Nephron (organoid): ENCODE data around the gene MEPCE.
"Not testable (repeated sequence)": the region's sequence is repeated elsewhere in the genome, so short reads cannot be mapped to it uniquely, and the experiment has no call there.

Source experiments
- H3K27ac Mint-ChIP-seq, 3 experiments: 2 replicates each; pipeline ENCODE4 v1.8.0; 2020; ENCODE audit warnings: mixed read lengths in 3 of 3, mild to moderate bottlenecking in 2 of 3, moderate library complexity in 1 of 3
- H3K27me3 Mint-ChIP-seq: 2 replicates; pipeline ENCODE4 v1.8.0; 2021; ENCODE audit warnings: low read depth, mild to moderate bottlenecking, moderate library complexity, mixed read lengths
- H3K36me3 Mint-ChIP-seq: 2 replicates; pipeline ENCODE4 v1.8.0; 2020; ENCODE audit warnings: low read depth, mixed read lengths
- H3K4me1 Mint-ChIP-seq: 2 replicates; pipeline ENCODE4 v1.8.0; 2020; ENCODE audit warnings: mixed read lengths
- H3K4me3 Mint-ChIP-seq, 3 experiments: 2 replicates each; pipeline ENCODE4 v1.8.0; 2020; ENCODE audit warnings: mild to moderate bottlenecking in 3 of 3, mixed read lengths in 3 of 3, moderate library complexity in 2 of 3
- H3K9me3 Mint-ChIP-seq: 2 replicates; pipeline ENCODE4 v1.8.0; 2020; ENCODE audit warnings: mixed read lengths
- CTCF ChIP-seq, 3 experiments: fragments of 200-600 bp; sonication (generic); IDR thresholded peaks; one replicate each; pipeline ENCODE4 v1.5.0; 2021; ENCODE audit warnings: antibody characterized with exemption in 3 of 3; ENCODE audit not compliant: unreplicated experiment in 3 of 3

MEPCE gene

GRCh38 chr7:100429637-100430492 is at the start of gene MEPCE:
MEPCE (plus strand) TSS chr7:100429831; CDS start chr7:100430019, 188 bp downstream.
- Mint-ChIP-seq H3K4me1 (peaks cover 37% of the 10 kb centered on the region), H3K9me3 (no peaks in the 10 kb centered on the region), H3K27me3 (no peaks in the 10 kb centered on the region), H3K27ac (peak within 1 kb of the TSS; percentile 98 to 100 (median 99)), H3K4me3 (peak within 1 kb of the TSS; percentile 94 to 95 (median 95)), H3K36me3 (peaks cover 38% of the 10 kb centered on the region)
- no peak for TF ChIP-seq CTCF (IDR thresholded peaks at IDR 0.05; ENCODE audit: unreplicated experiment in 3 of 3)

DNA sequence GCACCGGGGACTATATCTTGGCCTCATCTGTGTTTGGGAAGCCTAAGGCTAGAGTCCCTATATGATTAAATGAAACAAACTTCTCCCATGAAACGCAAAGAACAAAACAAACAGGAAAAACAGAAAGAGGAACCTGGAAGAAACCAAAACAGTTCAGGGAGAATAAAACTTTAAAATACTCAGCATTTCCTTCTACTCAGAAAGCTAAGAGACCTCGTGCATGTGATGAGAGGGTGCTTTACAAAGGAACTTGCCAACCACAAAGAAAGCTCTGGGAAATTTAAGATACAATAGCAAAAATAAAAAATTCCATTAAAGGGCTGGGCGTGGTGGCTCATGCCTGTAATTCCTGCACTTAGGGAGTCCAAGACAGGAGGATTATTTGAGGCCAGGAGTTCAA is 49.4 kb upstream of the MEPCE start:
- Mint-ChIP-seq H3K4me1 (peaks cover 6% of the 10 kb centered on the region), H3K9me3 (no peaks in the 10 kb centered on the region)

GRCh38 chr7:100381531-100382233 is 47.9 kb upstream of the MEPCE start:
- H3K27me3 Mint-ChIP-seq, H3K4me1 Mint-ChIP-seq, H3K4me3 Mint-ChIP-seq, H3K9me3 Mint-ChIP-seq, H3K27ac Mint-ChIP-seq, H3K36me3 Mint-ChIP-seq: not testable (repeated sequence)

More for the DNA sequence above, 49.4 kb upstream of the MEPCE start:
- Mint-ChIP-seq H3K27me3 (no peaks in the 10 kb centered on the region), H3K36me3 (no peaks in the 10 kb centered on the region), H3K27ac (no peak overlapping the region), H3K4me3 (no peak overlapping the region)
- no peak for TF ChIP-seq CTCF (IDR thresholded peaks at IDR 0.05; ENCODE audit: unreplicated experiment in 3 of 3)

DNA sequence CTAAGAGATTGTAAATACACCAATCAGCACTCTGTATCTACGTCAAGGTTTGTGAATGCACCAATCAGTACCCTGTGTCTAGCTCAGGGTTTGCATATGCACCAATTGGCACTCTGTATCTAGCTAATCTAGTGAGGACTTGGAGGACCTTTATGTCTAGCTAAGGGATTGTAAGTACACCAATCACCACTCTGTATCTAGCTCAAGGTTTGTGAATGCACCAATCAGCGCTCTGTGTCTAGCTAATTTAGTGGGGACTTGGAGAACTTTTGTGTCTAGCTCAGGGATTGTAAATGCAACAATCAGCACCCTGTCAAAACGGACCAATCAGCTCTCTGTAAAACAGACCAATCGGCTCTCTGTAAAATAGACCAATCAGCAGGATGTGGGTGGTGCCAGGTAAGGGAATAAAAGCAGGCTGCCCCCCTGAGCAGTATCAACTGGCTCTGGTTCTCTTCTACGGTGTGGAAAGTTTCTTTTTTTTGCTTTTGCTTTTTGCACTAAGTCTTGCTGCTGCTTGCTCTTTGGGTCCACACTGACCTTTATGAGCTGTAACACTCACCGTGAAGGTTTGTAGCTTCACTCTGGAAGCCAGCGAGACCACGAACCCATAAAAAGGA is 47.3 kb upstream of the MEPCE start:
- H3K36me3 Mint-ChIP-seq, H3K27me3 Mint-ChIP-seq, H3K27ac Mint-ChIP-seq, H3K4me1 Mint-ChIP-seq, H3K9me3 Mint-ChIP-seq, H3K4me3 Mint-ChIP-seq: not testable (repeated sequence)

GRCh38 chr7:100384628-100385294 is 44.9 kb upstream of the MEPCE start:
- Mint-ChIP-seq H3K4me1 (peaks cover 11% of the 10 kb centered on the region), H3K36me3 (no peaks in the 10 kb centered on the region), H3K9me3 (no peaks in the 10 kb centered on the region), H3K27me3 (no peaks in the 10 kb centered on the region), H3K27ac (no peak overlapping the region), H3K4me3 (no peak overlapping the region)
- TF ChIP-seq CTCF (IDR thresholded peaks at IDR 0.05; ENCODE audit: unreplicated experiment in 3 of 3): no peak

DNA sequence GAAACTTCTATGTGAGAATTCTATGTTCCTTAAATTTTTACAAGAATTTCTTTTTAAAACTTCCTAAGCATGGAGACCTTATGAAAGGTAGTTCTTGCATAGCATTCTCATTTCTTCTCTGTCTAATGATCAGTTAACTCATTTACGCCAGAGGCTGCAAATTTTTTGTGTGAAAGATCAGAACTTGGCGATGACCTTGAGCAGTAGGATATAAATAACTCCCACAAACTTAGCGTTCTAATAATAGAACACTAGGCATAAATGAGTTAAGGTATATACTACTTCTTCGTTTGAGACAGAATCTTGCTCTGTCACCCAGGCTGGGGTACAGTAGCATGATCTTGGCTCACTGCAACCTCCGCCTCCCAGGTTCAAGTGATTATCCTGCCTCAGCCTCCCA is 42.7 kb upstream of the MEPCE start:
- no peak overlapping the region for H3K27ac Mint-ChIP-seq

More for the DNA sequence above, 42.7 kb upstream of the MEPCE start:
- TF ChIP-seq CTCF (IDR thresholded peaks at IDR 0.05; ENCODE audit: unreplicated experiment in 3 of 3): no peak
- Mint-ChIP-seq H3K9me3 (no peaks in the 10 kb centered on the region), H3K4me3 (no peak overlapping the region), H3K4me1 (peaks cover 17% of the 10 kb centered on the region), H3K36me3 (no peaks in the 10 kb centered on the region), H3K27me3 (peaks cover 9% of the 10 kb centered on the region)
